GM12872 (cell line): Measurements from ENCODE around the gene PHLPP2.
A peak's percentile ranks its signal among the peaks of the same experiment; 100 is the strongest.

Source experiments
- TF ChIP-seq, protein P1 (sequence below): IDR thresholded peaks from 3 replicates; pipeline ENCODE4 v1.5.1; 2011; ENCODE audit warnings: low read depth, mild to moderate bottlenecking, low read length, moderate library complexity; ENCODE audit not compliant: insufficient read depth

Gene PHLPP2

DNA sequence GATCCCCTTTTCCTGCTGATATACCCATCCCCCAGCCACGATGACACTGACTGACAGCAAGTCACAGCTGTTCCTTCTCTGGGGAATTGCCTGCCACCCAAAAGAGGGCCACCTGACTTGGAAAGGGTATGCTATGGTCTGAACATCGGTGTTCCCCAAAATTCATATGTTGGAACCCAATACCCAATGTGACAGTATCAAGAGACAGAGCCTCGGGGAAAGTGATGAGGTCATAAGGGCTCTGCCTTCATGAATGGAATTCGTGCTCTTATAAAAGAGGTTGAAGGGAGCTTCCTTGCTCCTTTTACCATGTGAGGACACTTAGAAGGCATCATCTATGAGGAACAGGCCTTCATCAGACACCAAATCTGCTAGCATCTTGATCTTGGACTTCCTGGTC lies 106.1 kb downstream of the PHLPP2 start:
- TF ChIP-seq, protein P1, sequence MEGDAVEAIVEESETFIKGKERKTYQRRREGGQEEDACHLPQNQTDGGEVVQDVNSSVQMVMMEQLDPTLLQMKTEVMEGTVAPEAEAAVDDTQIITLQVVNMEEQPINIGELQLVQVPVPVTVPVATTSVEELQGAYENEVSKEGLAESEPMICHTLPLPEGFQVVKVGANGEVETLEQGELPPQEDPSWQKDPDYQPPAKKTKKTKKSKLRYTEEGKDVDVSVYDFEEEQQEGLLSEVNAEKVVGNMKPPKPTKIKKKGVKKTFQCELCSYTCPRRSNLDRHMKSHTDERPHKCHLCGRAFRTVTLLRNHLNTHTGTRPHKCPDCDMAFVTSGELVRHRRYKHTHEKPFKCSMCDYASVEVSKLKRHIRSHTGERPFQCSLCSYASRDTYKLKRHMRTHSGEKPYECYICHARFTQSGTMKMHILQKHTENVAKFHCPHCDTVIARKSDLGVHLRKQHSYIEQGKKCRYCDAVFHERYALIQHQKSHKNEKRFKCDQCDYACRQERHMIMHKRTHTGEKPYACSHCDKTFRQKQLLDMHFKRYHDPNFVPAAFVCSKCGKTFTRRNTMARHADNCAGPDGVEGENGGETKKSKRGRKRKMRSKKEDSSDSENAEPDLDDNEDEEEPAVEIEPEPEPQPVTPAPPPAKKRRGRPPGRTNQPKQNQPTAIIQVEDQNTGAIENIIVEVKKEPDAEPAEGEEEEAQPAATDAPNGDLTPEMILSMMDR, result no peak

DNA sequence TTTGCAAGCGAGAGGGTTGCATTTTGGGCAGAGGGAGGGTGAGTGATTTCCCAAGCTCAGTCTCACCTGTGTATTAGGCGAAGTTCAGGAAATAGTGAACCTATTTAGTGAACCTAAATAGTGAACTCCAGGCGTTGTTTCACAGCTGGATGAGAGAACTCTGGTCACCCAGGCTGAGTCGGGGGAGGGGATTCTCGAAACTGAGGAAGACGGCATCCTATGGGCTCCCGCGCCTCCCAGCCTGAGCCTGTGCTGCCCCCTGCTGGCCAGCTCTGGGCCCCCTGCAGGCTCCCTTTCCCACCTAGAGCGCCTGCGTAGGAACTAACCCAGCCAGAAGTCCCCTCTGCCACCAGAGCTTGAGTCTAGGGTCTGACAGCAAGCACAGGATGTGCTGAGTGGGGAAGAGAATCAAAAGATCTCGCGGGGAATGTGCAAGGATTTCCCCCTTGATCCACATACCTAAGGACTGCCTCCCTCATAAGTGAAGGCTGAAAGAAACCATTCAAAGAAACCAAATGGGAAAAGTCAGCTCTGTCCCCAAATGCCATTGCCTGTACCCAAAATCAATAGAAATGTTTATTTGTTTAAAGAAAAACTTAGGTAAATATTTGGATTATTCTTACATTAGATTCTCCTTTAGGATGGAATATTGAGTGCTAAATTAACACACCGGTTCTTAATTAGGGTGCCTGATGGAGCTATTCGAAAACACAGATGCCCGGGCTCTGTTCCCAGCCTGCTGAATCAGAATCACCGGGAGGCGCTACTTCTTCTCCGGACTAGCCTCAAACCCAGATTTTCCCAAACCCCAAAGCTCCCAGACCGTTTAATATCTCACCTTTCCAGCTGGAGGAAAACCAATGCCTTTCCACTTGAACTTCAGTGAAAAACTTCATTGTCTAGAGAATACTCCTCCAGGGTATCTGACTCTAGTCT lies 113.3 kb downstream of the PHLPP2 start:
- TF ChIP-seq, protein P1, result peak; percentile 96

DNA sequence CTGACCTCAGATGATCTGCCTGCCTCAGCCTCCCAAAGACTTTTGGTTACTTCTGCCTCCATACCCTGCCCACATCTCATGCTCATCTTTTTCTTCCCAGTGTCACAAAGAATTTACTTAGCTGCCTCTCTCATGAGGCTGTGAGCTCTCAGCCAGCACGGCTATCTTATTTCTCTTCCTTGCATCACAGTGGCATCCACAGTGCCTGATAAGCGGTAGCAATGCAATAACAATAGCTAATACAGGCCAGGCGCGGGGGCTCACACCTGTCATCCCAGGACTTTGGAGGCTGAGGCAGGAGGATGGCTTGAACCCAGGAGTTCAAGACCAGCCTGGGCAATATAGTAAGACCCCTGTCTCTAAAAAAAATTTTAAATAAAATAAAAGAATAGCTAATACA lies 114.1 kb downstream of the PHLPP2 start:
- TF ChIP-seq, protein P1, result no peak

DNA sequence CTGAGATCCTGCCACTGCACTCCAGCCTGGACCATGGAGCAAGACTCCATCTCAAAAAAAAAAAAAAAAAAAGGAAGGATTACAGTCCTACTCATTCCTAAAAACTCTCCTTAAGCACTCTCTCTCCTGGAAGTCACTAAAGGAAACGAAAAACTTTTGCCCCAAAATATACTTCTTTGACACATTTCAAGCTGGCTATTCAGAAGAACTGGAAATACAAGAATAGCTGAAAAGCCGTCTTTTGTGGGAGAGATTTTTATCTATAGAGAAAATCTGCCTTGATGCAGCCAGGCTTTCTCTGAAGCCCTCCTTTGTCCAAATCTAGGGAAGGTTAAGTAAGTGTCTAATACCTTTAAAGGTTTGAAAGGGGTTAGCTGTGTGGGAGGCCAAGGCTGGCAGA lies 115.4 kb downstream of the PHLPP2 start:
- TF ChIP-seq, protein P1, result no peak

DNA sequence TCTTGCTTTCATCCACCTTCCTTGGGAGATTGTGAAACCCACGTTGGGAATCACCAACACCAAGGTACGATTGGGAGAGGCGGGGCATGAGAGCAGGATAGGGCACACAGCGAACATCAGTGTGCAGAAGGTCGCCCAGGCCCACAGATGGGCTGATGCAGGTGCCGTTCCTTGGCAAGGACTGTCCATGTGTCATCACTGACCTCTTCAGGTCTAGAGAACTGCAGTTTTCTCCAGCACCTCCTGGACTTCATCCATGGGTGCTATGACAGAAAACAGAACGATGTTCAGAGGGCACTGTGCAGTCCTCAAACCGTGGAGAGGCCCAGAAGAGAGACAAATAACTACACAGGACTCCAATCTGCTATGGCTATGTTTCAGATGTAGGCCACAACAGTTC lies 123.7 kb downstream of the PHLPP2 start:
- TF ChIP-seq, protein P1, result no peak
